DND-41 (cell line): ENCODE measurements around the gene LSS.

ENCODE experiments used
- ATAC-seq: fragments of 200-7000 bp; cut with Tn5 transposase; 3 replicates; pipeline ENCODE4 v1.9.1; 2021; ENCODE audit warnings: low read depth; ENCODE audit not compliant: insufficient read depth
- DNase-seq: peaks from one replicate; pipeline ENCODE4 v3.0.0-alpha.2; 2020
- H2AFZ ChIP-seq: 2 replicates; pipeline ENCODE4 v1.6.0; 2012; ENCODE audit warnings: low read depth, low read length
- H3K27ac ChIP-seq: 2 replicates; pipeline ENCODE4 v1.5.1; 2012; ENCODE audit warnings: low read length, inconsistent platforms
- H3K27me3 ChIP-seq: fragments of 200-600 bp; sonication (generic); 2 replicates; pipeline ENCODE4 v1.6.0; 2012; ENCODE audit warnings: low read length, mild to moderate bottlenecking, inconsistent platforms; ENCODE audit not compliant: insufficient read depth, poor library complexity
- H3K36me3 ChIP-seq: 2 replicates; pipeline ENCODE4 v1.5.1; 2012; ENCODE audit warnings: low read length, inconsistent platforms; ENCODE audit not compliant: insufficient read depth
- H3K4me1 ChIP-seq: 2 replicates; pipeline ENCODE4 v1.5.1; 2012; ENCODE audit warnings: mild to moderate bottlenecking, low read length; ENCODE audit not compliant: insufficient read depth
- H3K4me2 ChIP-seq: 2 replicates; pipeline ENCODE4 v1.6.0; 2012; ENCODE audit warnings: mild to moderate bottlenecking, moderate library complexity, low read length, inconsistent platforms; ENCODE audit not compliant: insufficient read depth
- H3K4me3 ChIP-seq, 2 experiments: fragments of 200-600 bp in 1 of 2; shearing (Covaris generic) in 1 of 2; 2 replicates each; pipeline ENCODE4 v1.5.1; 2012 to 2016; ENCODE audit warnings: inconsistent platforms in 2 of 2, low read length in 2 of 2, mild to moderate bottlenecking in 2 of 2, low read depth in 1 of 2, moderate library complexity in 1 of 2
- H3K79me2 ChIP-seq: 2 replicates; pipeline ENCODE4 v1.6.0; 2012; ENCODE audit warnings: low read length, inconsistent platforms; ENCODE audit not compliant: insufficient read depth
- H3K9ac ChIP-seq: 2 replicates; pipeline ENCODE4 v1.6.0; 2012; ENCODE audit warnings: low read depth, mild to moderate bottlenecking, inconsistent platforms, low read length, moderate library complexity
- H3K9me3 ChIP-seq: 2 replicates; pipeline ENCODE4 v1.5.1; 2012; ENCODE audit warnings: low read length, moderate library complexity, mild to moderate bottlenecking, inconsistent platforms; ENCODE audit not compliant: insufficient read depth, severe bottlenecking
- H4K20me1 ChIP-seq: 2 replicates; pipeline ENCODE4 v1.6.0; 2012; ENCODE audit warnings: low read length; ENCODE audit not compliant: insufficient read depth
- CTCF ChIP-seq: IDR thresholded peaks from 2 replicates; pipeline ENCODE4 v1.5.1; 2012; ENCODE audit warnings: borderline replicate concordance, low read length, moderate library complexity, mild to moderate bottlenecking; ENCODE audit not compliant: poor library complexity, severe bottlenecking; ENCODE audit errors: extremely low read depth
- EZH2 ChIP-seq: IDR thresholded peaks from 3 replicates; pipeline ENCODE4 v1.6.1; 2012; ENCODE audit warnings: borderline replicate concordance, low read depth, mild to moderate bottlenecking, moderate library complexity, low read length, inconsistent platforms; ENCODE audit not compliant: severe bottlenecking

Gene LSS

GRCh38 chr21:46223217-46223616, 5.4 kb downstream of the LSS start:
- H3K9ac ChIP-seq: no peak overlapping the region
- H2AFZ ChIP-seq: no peak overlapping the region
- H3K9me3 ChIP-seq: no peaks in the 10 kb centered on the region
- TF ChIP-seq EZH2: no peak
- no peak for TF ChIP-seq CTCF
- H3K79me2 ChIP-seq: peaks cover 65% of the 10 kb centered on the region
- no peaks in the 10 kb centered on the region for H3K27me3 ChIP-seq
- ATAC-seq (no peak), DNase-seq (no peak)
- peaks cover 30% of the 10 kb centered on the region; the same call in 1 of the 2 replicates for H4K20me1 ChIP-seq
- no peak overlapping the region for H3K4me2 ChIP-seq
- no peak overlapping the region for H3K27ac ChIP-seq
- H3K36me3 ChIP-seq: peaks cover 53% of the 10 kb centered on the region
- H3K4me3 ChIP-seq: no peak overlapping the region
- H3K4me1 ChIP-seq: peaks cover 26% of the 10 kb centered on the region

- Histone ChIP-seq H3K27ac (peak overlapping the region; percentile 0; the same call in 1 of the 2 replicates), H4K20me1 (peaks cover 30% of the 10 kb centered on the region; the same call in 1 of the 2 replicates), H3K4me3 (no peak overlapping the region), H3K4me2 (no peak overlapping the region), H3K27me3 (no peaks in the 10 kb centered on the region), H3K9ac (no peak overlapping the region), H3K4me1 (peaks cover 20% of the 10 kb centered on the region), H3K9me3 (no peaks in the 10 kb centered on the region), H3K36me3 (peaks cover 56% of the 10 kb centered on the region), H2AFZ (no peak overlapping the region), H3K79me2 (peaks cover 59% of the 10 kb centered on the region)
- no peak for ATAC-seq
- no peak for DNase-seq
- TF ChIP-seq EZH2 (no peak), CTCF (no peak)
Observed at GRCh38 chr21:46222436-46223116, 6.0 kb downstream of the LSS start.

- Histone ChIP-seq H3K4me3 (no peak overlapping the region), H3K36me3 (peaks cover 61% of the 10 kb centered on the region), H2AFZ (no peak overlapping the region), H4K20me1 (peaks cover 23% of the 10 kb centered on the region; the same call in 1 of the 2 replicates), H3K27me3 (no peaks in the 10 kb centered on the region), H3K79me2 (peaks cover 54% of the 10 kb centered on the region), H3K9ac (no peak overlapping the region), H3K9me3 (no peaks in the 10 kb centered on the region), H3K27ac (no peak overlapping the region), H3K4me2 (no peak overlapping the region), H3K4me1 (peaks cover 13% of the 10 kb centered on the region)
- ATAC-seq (no peak), DNase-seq (no peak)
- TF ChIP-seq EZH2: no peak
Observed at GRCh38 chr21:46221664-46222435, 6.7 kb downstream of the LSS start.

- Histone ChIP-seq H3K79me2 (peaks cover 44% of the 10 kb centered on the region), H4K20me1 (peaks cover 20% of the 10 kb centered on the region), H3K4me2 (no peak overlapping the region), H3K9ac (no peak overlapping the region), H3K4me3 (no peak overlapping the region), H2AFZ (no peak overlapping the region), H3K36me3 (peaks cover 62% of the 10 kb centered on the region), H3K27me3 (no peaks in the 10 kb centered on the region), H3K4me1 (peaks cover 3% of the 10 kb centered on the region; the same call in 1 of the 2 replicates), H3K9me3 (no peaks in the 10 kb centered on the region), H3K27ac (no peak overlapping the region)
- DNase-seq: no peak
- ATAC-seq: no peak
- TF ChIP-seq EZH2 (no peak), CTCF (no peak)
Observed at GRCh38 chr21:46220847-46221246, 7.7 kb downstream of the LSS start.
